Measurements from ENCODE around the gene RAMP1. TPM values are rescaled to one million over a fixed set of nuclear protein-coding genes. Genes with fewer than 3 reads are reported as not detected.

RAMP1 gene
- polyA plus RNA-seq, 1 donor from 2014 or later: 25.5 TPM

DNA sequence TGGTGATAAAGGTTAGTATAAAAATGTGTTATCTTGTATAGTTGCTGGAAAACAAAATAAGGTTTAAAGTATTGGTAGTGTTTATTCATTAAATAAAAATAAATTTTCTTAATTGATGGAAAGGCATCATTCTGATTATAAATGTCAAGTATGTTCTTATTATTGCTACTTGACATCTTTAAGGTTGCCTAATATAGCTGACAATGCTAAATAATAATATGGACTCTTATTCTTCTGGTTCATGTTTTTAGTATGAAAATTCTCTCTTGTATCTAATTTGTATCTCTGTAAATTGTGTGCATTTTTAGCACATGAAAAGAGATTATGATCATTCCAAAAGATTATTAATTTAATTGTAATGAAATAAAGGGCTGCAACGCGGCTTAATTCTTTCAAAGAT is 35.9 kb upstream of the RAMP1 start:
- H3K79me2 ChIP-seq (replicated peaks; ENCODE audit: insufficient read depth, low read length): no peaks in the 10 kb centered on the region
- H3K36me3 ChIP-seq (ENCODE audit: insufficient read depth, low read length): no peaks in the 10 kb centered on the region
- no peaks in the 10 kb centered on the region for H3K9me2 ChIP-seq (ENCODE audit: insufficient read depth, low read length)
- no peaks in the 10 kb centered on the region for H4K20me1 ChIP-seq (ENCODE audit: insufficient read depth)
- no peaks in the 10 kb centered on the region for H3K9me3 ChIP-seq (ENCODE audit: low read length)
- no peak overlapping the region for H3K27ac ChIP-seq (ENCODE audit: low read length)
- no peak overlapping the region for H3K4me3 ChIP-seq (ENCODE audit: low read length)
- no peak overlapping the region for H2AFZ ChIP-seq (ENCODE audit: low read depth, low read length)
- H3K27me3 ChIP-seq (ENCODE audit: insufficient read depth, low read depth, low read length): no peaks in the 10 kb centered on the region
- no peaks in the 10 kb centered on the region for H3F3A ChIP-seq (ENCODE audit: insufficient read depth, low read length, poor library complexity, severe bottlenecking)
- H3K4me2 ChIP-seq (ENCODE audit: low read length): no peak overlapping the region
- TF ChIP-seq, protein P1, sequence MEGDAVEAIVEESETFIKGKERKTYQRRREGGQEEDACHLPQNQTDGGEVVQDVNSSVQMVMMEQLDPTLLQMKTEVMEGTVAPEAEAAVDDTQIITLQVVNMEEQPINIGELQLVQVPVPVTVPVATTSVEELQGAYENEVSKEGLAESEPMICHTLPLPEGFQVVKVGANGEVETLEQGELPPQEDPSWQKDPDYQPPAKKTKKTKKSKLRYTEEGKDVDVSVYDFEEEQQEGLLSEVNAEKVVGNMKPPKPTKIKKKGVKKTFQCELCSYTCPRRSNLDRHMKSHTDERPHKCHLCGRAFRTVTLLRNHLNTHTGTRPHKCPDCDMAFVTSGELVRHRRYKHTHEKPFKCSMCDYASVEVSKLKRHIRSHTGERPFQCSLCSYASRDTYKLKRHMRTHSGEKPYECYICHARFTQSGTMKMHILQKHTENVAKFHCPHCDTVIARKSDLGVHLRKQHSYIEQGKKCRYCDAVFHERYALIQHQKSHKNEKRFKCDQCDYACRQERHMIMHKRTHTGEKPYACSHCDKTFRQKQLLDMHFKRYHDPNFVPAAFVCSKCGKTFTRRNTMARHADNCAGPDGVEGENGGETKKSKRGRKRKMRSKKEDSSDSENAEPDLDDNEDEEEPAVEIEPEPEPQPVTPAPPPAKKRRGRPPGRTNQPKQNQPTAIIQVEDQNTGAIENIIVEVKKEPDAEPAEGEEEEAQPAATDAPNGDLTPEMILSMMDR (IDR thresholded peaks at IDR 0.05; ENCODE audit: poor library complexity, severe bottlenecking): no peak
- TF ChIP-seq POLR2AphosphoS5 (IDR thresholded peaks at IDR 0.05) (no peak), SMC3 (conservative IDR thresholded peaks at IDR 0.05; ENCODE audit: poor library complexity) (no peak), RAD21 (conservative IDR thresholded peaks at IDR 0.05) (no peak), EZH2 (IDR thresholded peaks at IDR 0.05; ENCODE audit: borderline replicate concordance, insufficient read depth, low read length, poor library complexity, severe bottlenecking) (no peak), REST (IDR thresholded peaks at IDR 0.05; ENCODE audit: borderline replicate concordance) (no peak), EP300 (conservative IDR thresholded peaks at IDR 0.05; ENCODE audit: poor library complexity, severe bottlenecking) (no peak), MXI1 (conservative IDR thresholded peaks at IDR 0.05; ENCODE audit: poor library complexity, severe bottlenecking) (no peak), TAF1 (IDR thresholded peaks at IDR 0.05; ENCODE audit: low read depth) (no peak)
- H3K9ac ChIP-seq (ENCODE audit: low read length): no peak overlapping the region

DNA sequence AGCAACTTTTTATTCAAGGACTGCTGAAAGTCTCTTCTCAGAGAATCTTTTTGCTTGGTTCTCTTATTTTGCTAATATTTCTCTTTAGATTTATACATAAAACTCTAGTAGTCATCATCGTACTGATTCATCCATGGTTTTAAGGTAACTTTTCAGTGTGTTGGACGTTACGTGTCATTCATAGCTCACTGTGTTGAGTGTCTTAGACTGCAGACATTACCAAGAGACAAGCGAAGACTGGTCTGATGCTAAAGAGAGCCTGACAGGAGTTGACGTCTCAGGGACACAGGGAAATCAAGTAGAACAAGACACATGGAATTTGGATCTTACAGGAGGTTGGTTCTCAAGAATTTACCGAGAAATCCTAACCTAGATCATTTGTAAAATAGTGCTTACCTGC is 35.3 kb upstream of the RAMP1 start:
- Histone ChIP-seq H3K79me2 (replicated peaks; ENCODE audit: insufficient read depth, low read length) (no peaks in the 10 kb centered on the region), H2AFZ (ENCODE audit: low read depth, low read length) (no peak overlapping the region), H3K27me3 (ENCODE audit: insufficient read depth, low read depth, low read length) (no peaks in the 10 kb centered on the region), H3K4me2 (ENCODE audit: low read length) (no peak overlapping the region), H3F3A (ENCODE audit: insufficient read depth, low read length, poor library complexity, severe bottlenecking) (no peaks in the 10 kb centered on the region), H3K36me3 (ENCODE audit: insufficient read depth, low read length) (no peaks in the 10 kb centered on the region), H3K4me3 (ENCODE audit: low read length) (no peak overlapping the region), H3K9me3 (ENCODE audit: low read length) (no peaks in the 10 kb centered on the region), H3K27ac (ENCODE audit: low read length) (no peak overlapping the region), H3K9ac (ENCODE audit: low read length) (no peak overlapping the region), H3K9me2 (ENCODE audit: insufficient read depth, low read length) (no peaks in the 10 kb centered on the region), H4K20me1 (ENCODE audit: insufficient read depth) (no peaks in the 10 kb centered on the region)
- TF ChIP-seq RAD21 (conservative IDR thresholded peaks at IDR 0.05) (no peak), EZH2 (IDR thresholded peaks at IDR 0.05; ENCODE audit: borderline replicate concordance, insufficient read depth, low read length, poor library complexity, severe bottlenecking) (no peak), EP300 (conservative IDR thresholded peaks at IDR 0.05; ENCODE audit: poor library complexity, severe bottlenecking) (no peak), MXI1 (conservative IDR thresholded peaks at IDR 0.05; ENCODE audit: poor library complexity, severe bottlenecking) (no peak)
